Natural killer cell (primary cell): ENCODE results near the gene HLF. TPM values are rescaled to one million over a fixed set of nuclear protein-coding genes. Genes with fewer than 3 reads are reported as not detected.
A peak's percentile ranks its signal among the peaks of the same experiment; 100 is the strongest.

Source experiments
- ATAC-seq, 3 donors: fragments of 150-1000 bp in 2 of 3; fragments of 200-7000 bp in 1 of 3; cut with Tn5 transposase; 1 replicate in 1 of 3; 2 replicates in 2 of 3; pipeline ENCODE4 v1.10.0; 2021; ENCODE audit warnings: mild to moderate bottlenecking in 2 of 3, moderate library complexity in 2 of 3
- DNase-seq, 2 donors: peaks; one replicate each; pipeline versions ENCODE4 v3.0.0 to v3.0.0-alpha.2; 2013 to 2021; ENCODE audit warnings: mixed read lengths in 1 of 2
- H3K27ac ChIP-seq: one replicate; pipeline ENCODE4 v1.5.1; 2013; ENCODE audit warnings: mild to moderate bottlenecking, low read length
- H3K27me3 ChIP-seq: one replicate; pipeline ENCODE4 v1.6.1; 2013; ENCODE audit warnings: low read length; ENCODE audit not compliant: control insufficient read depth, insufficient read depth
- H3K36me3 ChIP-seq: one replicate; pipeline ENCODE4 v1.6.1; 2013; ENCODE audit warnings: low read length; ENCODE audit not compliant: control insufficient read depth, insufficient read depth
- H3K4me1 ChIP-seq: one replicate; pipeline ENCODE4 v1.6.1; 2013; ENCODE audit warnings: low read length; ENCODE audit not compliant: control insufficient read depth, insufficient read depth
- H3K4me3 ChIP-seq: one replicate; pipeline ENCODE4 v1.5.1; 2013; ENCODE audit warnings: low read length
- H3K9me3 ChIP-seq: one replicate; pipeline ENCODE4 v1.6.1; 2013; ENCODE audit warnings: low read length; ENCODE audit not compliant: control insufficient read depth, insufficient read depth
- H3K27ac Mint-ChIP-seq, 2 donors: one replicate each; pipeline ENCODE4 v1.8.0; 2022; ENCODE audit warnings: mild to moderate bottlenecking in 2 of 2, mixed read lengths in 2 of 2, moderate library complexity in 1 of 2
- H3K27me3 Mint-ChIP-seq, 2 donors: one replicate each; pipeline ENCODE4 v1.8.0; 2022; ENCODE audit warnings: low read depth in 2 of 2, mixed read lengths in 2 of 2
- H3K36me3 Mint-ChIP-seq: one replicate; pipeline ENCODE4 v1.8.0; 2022; ENCODE audit warnings: mixed read lengths
- H3K4me1 Mint-ChIP-seq, 2 donors: one replicate each; pipeline ENCODE4 v1.8.0; 2022; ENCODE audit warnings: mixed read lengths in 2 of 2
- H3K4me3 Mint-ChIP-seq: one replicate; pipeline ENCODE4 v1.8.0; 2022; ENCODE audit warnings: mild to moderate bottlenecking, moderate library complexity, mixed read lengths
- H3K9me3 Mint-ChIP-seq, 2 donors: one replicate each; pipeline ENCODE4 v1.8.0; 2022; ENCODE audit warnings: mixed read lengths in 2 of 2
- CTCF ChIP-seq: fragments of 200-600 bp; IDR thresholded peaks from one replicate; pipeline ENCODE4 v1.8.0; 2022; ENCODE audit warnings: antibody characterized with exemption
- WGBS: methylation state at CpG from one replicate; pipeline ENCODE4 v1.1.7; 2013; ENCODE audit warnings: missing lambda C conversion rate; ENCODE audit not compliant: insufficient coverage; 5-methylcytosine and 5-hydroxymethylcytosine counted together
- intact Hi-C: fragments of 100-400 bp; cut with micrococcal nuclease; formaldehyde crosslinking; loops from one replicate; pipeline ENCODE4 v1.14.2; 2022
- total RNA-seq, 4 donors: library from RNA; stranded (reverse); fragments of 120-200 nt in 1 of 4; gene quantifications; one replicate each; pipeline versions ENCODE4 v1.2.3 to v1.2.4, GENCODE V29; 2013 to 2022

HLF gene
- total RNA-seq, 3 donors from 2014 or later (not counting 1 experiment from before 2014, with no cell fraction given) = 0.14 to 0.59 (median 0.15) TPM

GRCh38 chr17:55354010-55354409, 89.2 kb downstream of the HLF start:
- intact Hi-C loops = no loop called here
- ATAC-seq (peak in 1 of 3 donors; percentile 60), DNase-seq (no peak)
- Mint-ChIP-seq H3K36me3 (no peaks in the 10 kb centered on the region), H3K27ac (no peak overlapping the region), H3K9me3 (no peaks in the 10 kb centered on the region), H3K4me1 (peaks cover 5 to 6% of the 10 kb centered on the region in 2 donors), H3K4me3 (no peak overlapping the region), H3K27me3 (peaks cover 8 to 10% of the 10 kb centered on the region in 2 donors)
- H3K4me3 ChIP-seq = no peak overlapping the region
- WGBS = 78% methylated on average over 1 of the region's 1 CpG
- no peaks in the 10 kb centered on the region for H3K9me3 ChIP-seq
- no peaks in the 10 kb centered on the region for H3K4me1 ChIP-seq
- no peak for TF ChIP-seq CTCF
- no peak overlapping the region for H3K27ac ChIP-seq
- no peaks in the 10 kb centered on the region for H3K27me3 ChIP-seq
- H3K36me3 ChIP-seq = no peaks in the 10 kb centered on the region

DNA sequence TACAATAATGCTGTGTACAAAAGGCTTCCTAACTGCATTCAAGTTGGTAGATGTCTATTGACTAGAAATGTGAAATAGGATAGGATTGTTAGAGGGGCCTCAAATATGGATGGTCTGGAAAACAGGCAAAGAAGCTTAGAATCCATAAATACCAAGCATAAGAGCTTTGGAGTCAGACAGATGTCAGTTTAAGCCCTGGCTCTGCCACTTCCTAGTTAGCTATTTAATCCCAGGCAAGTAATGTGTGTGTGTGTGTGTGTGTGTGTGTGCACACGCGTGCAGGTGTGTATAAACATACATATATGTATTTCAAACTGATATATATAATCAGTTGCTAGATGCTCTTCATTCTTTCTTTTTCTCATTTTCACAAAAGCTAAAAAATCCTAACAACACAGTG, 90.2 kb downstream of the HLF start:
- DNase-seq (no peak), ATAC-seq (no peak)
- peaks cover 5 to 6% of the 10 kb centered on the region in 2 donors for H3K4me1 Mint-ChIP-seq
- no peaks in the 10 kb centered on the region for H3K9me3 Mint-ChIP-seq
- Histone ChIP-seq H3K27ac (no peak overlapping the region), H3K4me1 (no peaks in the 10 kb centered on the region), H3K4me3 (no peak overlapping the region), H3K36me3 (no peaks in the 10 kb centered on the region), H3K9me3 (no peaks in the 10 kb centered on the region), H3K27me3 (no peaks in the 10 kb centered on the region)
- no peaks in the 10 kb centered on the region for H3K36me3 Mint-ChIP-seq
- intact Hi-C loops = no loop called here
- WGBS = no CpG with 5 or more reads among the region's 2 CpGs
- H3K27me3 Mint-ChIP-seq = peaks cover 8 to 10% of the 10 kb centered on the region in 2 donors
- no peak overlapping the region for H3K27ac Mint-ChIP-seq
- H3K4me3 Mint-ChIP-seq = no peak overlapping the region
- TF ChIP-seq CTCF = no peak

GRCh38 chr17:55356434-55357328, 91.9 kb downstream of the HLF start:
- no peak overlapping the region for H3K4me3 ChIP-seq
- 9% methylated on average over 2 of the region's 3 CpGs for WGBS
- peak; percentile 81 to 90 (median 81) for ATAC-seq
- Mint-ChIP-seq H3K9me3 (peaks cover 5 to 6% of the 10 kb centered on the region in 2 donors), H3K36me3 (peaks cover 10% of the 10 kb centered on the region), H3K4me3 (no peak overlapping the region), H3K4me1 (peaks cover 5 to 6% of the 10 kb centered on the region in 2 donors), H3K27ac (no peak overlapping the region), H3K27me3 (peaks cover 14 to 22% of the 10 kb centered on the region in 2 donors)
- no peaks in the 10 kb centered on the region for H3K36me3 ChIP-seq
- peak; percentile 84 for TF ChIP-seq CTCF
- intact Hi-C loops = loop anchor here (1.0 to 2.0 kb wide), 2 partner anchors 158 to 363 kb away; no protein-coding TSS in a partner anchor
- no peak overlapping the region for H3K27ac ChIP-seq
- peak; percentile 30 to 78 for DNase-seq
- H3K27me3 ChIP-seq = peaks cover 5% of the 10 kb centered on the region
- no peaks in the 10 kb centered on the region for H3K9me3 ChIP-seq
- H3K4me1 ChIP-seq = no peaks in the 10 kb centered on the region
